ENCODE data around the gene ODF2. TPM values are rescaled to one million over a fixed set of nuclear protein-coding genes. Genes with fewer than 3 reads are reported as not detected.
A peak's percentile ranks its signal among the peaks of the same experiment; 100 is the strongest.
"Not testable (repeated sequence)": the region's sequence is repeated elsewhere in the genome, so short reads cannot be mapped to it uniquely, and the experiment has no call there.

ODF2 gene
- total RNA-seq, 3 donors from 2014 or later: 23.1 to 27.9 (median 25.1) TPM

- Histone ChIP-seq H3K9me3 (no peaks in the 10 kb centered on the region), H3K27me3 (no peaks in the 10 kb centered on the region), H3K36me3 (no peaks in the 10 kb centered on the region), H3K4me1 (no peaks in the 10 kb centered on the region), H3K27ac (no peak overlapping the region), H3K4me3 (no peak overlapping the region)
- no peak for DNase-seq (ENCODE audit: low spot score in 2 of 2)
- intact Hi-C loops (cut with DNase I; ENCODE audit: low total_unique reads): no loop called here
- TF ChIP-seq CTCF (IDR thresholded peaks at IDR 0.05) (no peak), POLR2AphosphoS5 (IDR thresholded peaks at IDR 0.05) (no peak), POLR2A (IDR thresholded peaks at IDR 0.05) (no peak)
Measured at GRCh38 chr9:128498911-128499310, 43.1 kb downstream of the ODF2 start.

- Histone ChIP-seq H3K36me3 (no peaks in the 10 kb centered on the region), H3K27ac (no peak overlapping the region)
Measured at GRCh38 chr9:128499920-128500319, 44.1 kb downstream of the ODF2 start.

GRCh38 chr9:128503415-128503825 lies 47.6 kb downstream of the ODF2 start:
- H3K27me3 ChIP-seq; intact Hi-C loops (cut with DNase I; ENCODE audit: low total_unique reads); H3K4me1 ChIP-seq; DNase-seq (ENCODE audit: low spot score in 2 of 2); H3K36me3 ChIP-seq; H3K9me3 ChIP-seq: not testable (repeated sequence)
- peak overlapping the region in 1 of 2 donors; percentile 87 for H3K27ac ChIP-seq
- H3K4me3 ChIP-seq: peak overlapping the region in 2 of 3 donors; percentile 90 to 93

More at GRCh38 chr9:128499920-128500319, 44.1 kb downstream of the ODF2 start:
- TF ChIP-seq POLR2AphosphoS5 (IDR thresholded peaks at IDR 0.05) (no peak), CTCF (IDR thresholded peaks at IDR 0.05) (no peak), POLR2A (IDR thresholded peaks at IDR 0.05) (no peak)
- Histone ChIP-seq H3K9me3 (no peaks in the 10 kb centered on the region), H3K4me3 (no peak overlapping the region), H3K27me3 (no peaks in the 10 kb centered on the region), H3K4me1 (no peaks in the 10 kb centered on the region)
- intact Hi-C loops (cut with DNase I; ENCODE audit: low total_unique reads): no loop called here
- DNase-seq (ENCODE audit: low spot score in 2 of 2): no peak

GRCh38 chr9:128503870-128504269 lies 48.1 kb downstream of the ODF2 start:
- Histone ChIP-seq H3K9me3 (no peaks in the 10 kb centered on the region), H3K27ac (peak overlapping the region in 1 of 2 donors; percentile 87), H3K36me3 (no peaks in the 10 kb centered on the region), H3K4me3 (peak overlapping the region; percentile 90 to 96 (median 93)), H3K4me1 (peaks cover 0 to 7% of the 10 kb centered on the region in 2 donors), H3K27me3 (no peaks in the 10 kb centered on the region)
- intact Hi-C loops (cut with DNase I; ENCODE audit: low total_unique reads): no loop called here
- TF ChIP-seq POLR2AphosphoS5 (IDR thresholded peaks at IDR 0.05) (no peak), CTCF (IDR thresholded peaks at IDR 0.05) (no peak), POLR2A (IDR thresholded peaks at IDR 0.05) (no peak)
- DNase-seq (ENCODE audit: low spot score in 2 of 2): no peak

- H3K9me3 ChIP-seq: no peaks in the 10 kb centered on the region
- TF ChIP-seq POLR2AphosphoS5 (IDR thresholded peaks at IDR 0.05): peak; percentile 64 to 85 (median 84)
- peak; percentile 48 for TF ChIP-seq POLR2A (IDR thresholded peaks at IDR 0.05)
- TF ChIP-seq CTCF (IDR thresholded peaks at IDR 0.05): no peak
- no peaks in the 10 kb centered on the region for H3K27me3 ChIP-seq
- H3K4me1 ChIP-seq: peaks cover 0 to 7% of the 10 kb centered on the region in 2 donors
- no peaks in the 10 kb centered on the region for H3K36me3 ChIP-seq
- H3K27ac ChIP-seq: peak within 1 kb of the TSS; percentile 87 to 93
- intact Hi-C loops (cut with DNase I; ENCODE audit: low total_unique reads): no loop called here
- peak; percentile 87 to 91 for DNase-seq (ENCODE audit: low spot score in 2 of 2)
- H3K4me3 ChIP-seq: peak within 1 kb of the TSS; percentile 90 to 96 (median 93)
Measured at GRCh38 chr9:128504485-128505413, 48.9 kb downstream of the ODF2 start, which contains the start of gene GLE1. Gene GLE1, plus strand, starts transcription at chr9:128504719. Its CDS starts 87 bp downstream, at chr9:128504806.

Measured in breast epithelium (tissue), 4 donors.